Ishikawa (cell line): ENCODE data around the gene FAM120B.

Experiments
- CEBPB ChIP-seq: IDR thresholded peaks from 2 replicates; pipeline ENCODE4 v1.6.1; 2012
- CREB1 ChIP-seq: IDR thresholded peaks from 2 replicates; pipeline ENCODE4 v1.6.1; 2012; ENCODE audit warnings: low read depth
- EGR1 ChIP-seq: IDR thresholded peaks from 2 replicates; pipeline ENCODE4 v1.6.1; 2012
- EP300 ChIP-seq: IDR thresholded peaks from 2 replicates; pipeline ENCODE4 v1.6.1; 2012; ENCODE audit warnings: borderline replicate concordance
- FOXM1 ChIP-seq: IDR thresholded peaks from 2 replicates; pipeline ENCODE4 v1.6.1; 2012; ENCODE audit warnings: low read depth, borderline replicate concordance
- MAX ChIP-seq: IDR thresholded peaks from 2 replicates; pipeline ENCODE4 v1.6.1; 2012
- NFIC ChIP-seq: IDR thresholded peaks from 2 replicates; pipeline ENCODE4 v1.6.1; 2012
- RAD21 ChIP-seq: IDR thresholded peaks from 2 replicates; pipeline ENCODE4 v1.6.1; 2012; ENCODE audit warnings: low read depth
- REST ChIP-seq: IDR thresholded peaks from 2 replicates; pipeline ENCODE4 v1.6.1; 2012; ENCODE audit warnings: low read depth, mild to moderate bottlenecking
- TAF1 ChIP-seq: IDR thresholded peaks from 2 replicates; pipeline ENCODE4 v1.6.1; 2012; ENCODE audit warnings: low read depth, mild to moderate bottlenecking
- TCF12 ChIP-seq: IDR thresholded peaks from 2 replicates; pipeline ENCODE4 v1.6.1; 2012; ENCODE audit warnings: low read depth
- TEAD4 ChIP-seq: IDR thresholded peaks from 2 replicates; pipeline ENCODE4 v1.6.1; 2012
- USF1 ChIP-seq: IDR thresholded peaks from 2 replicates; pipeline ENCODE4 v1.6.1; 2012
- YY1 ChIP-seq: IDR thresholded peaks from 2 replicates; pipeline ENCODE4 v1.6.1; 2012; ENCODE audit warnings: low read depth
- ZBTB7A ChIP-seq: IDR thresholded peaks from 2 replicates; pipeline ENCODE4 v1.6.1; 2012; ENCODE audit warnings: low read depth

The FAM120B gene

GRCh38 chr6:170420791-170421776 lies 114.5 kb downstream of the FAM120B start:
- TF ChIP-seq NFIC (no peak), REST (no peak)

GRCh38 chr6:170421921-170422320 lies 115.4 kb downstream of the FAM120B start:
- no peak for TF ChIP-seq CEBPB
- no peak for TF ChIP-seq ZBTB7A
- no peak for TF ChIP-seq FOXM1
- no peak for TF ChIP-seq EGR1
- TF ChIP-seq TCF12, result no peak
- no peak for TF ChIP-seq REST
- no peak for TF ChIP-seq RAD21
- TF ChIP-seq TEAD4, result no peak
- no peak for TF ChIP-seq EP300
- no peak for TF ChIP-seq CREB1
- TF ChIP-seq TAF1, result no peak
- no peak for TF ChIP-seq USF1
- no peak for TF ChIP-seq MAX
- no peak for TF ChIP-seq YY1
- TF ChIP-seq NFIC, result no peak

GRCh38 chr6:170423030-170423429 lies 116.5 kb downstream of the FAM120B start:
- no peak for TF ChIP-seq USF1
- TF ChIP-seq ZBTB7A, result no peak
- no peak for TF ChIP-seq TEAD4
- no peak for TF ChIP-seq MAX
- no peak for TF ChIP-seq EGR1
- TF ChIP-seq YY1, result no peak
- no peak for TF ChIP-seq TCF12
- TF ChIP-seq REST, result no peak
- TF ChIP-seq CEBPB, result no peak
- no peak for TF ChIP-seq TAF1
- TF ChIP-seq NFIC, result no peak
- TF ChIP-seq RAD21, result no peak
- no peak for TF ChIP-seq EP300
- TF ChIP-seq FOXM1, result no peak

- TF ChIP-seq FOXM1 (no peak), USF1 (no peak), YY1 (no peak), TCF12 (no peak), NFIC (no peak), CREB1 (no peak), ZBTB7A (no peak), EGR1 (no peak), RAD21 (no peak), EP300 (no peak), CEBPB (no peak), TAF1 (no peak)
These were observed 117.5 kb downstream of the FAM120B start for GRCh38 chr6:170423814-170424603.
